CD14-positive monocyte (primary cell): Measurements from ENCODE around the gene PIEZO2. TPM values are rescaled to one million over a fixed set of nuclear protein-coding genes. Genes with fewer than 3 reads are reported as not detected.

Source experiments
- DNase-seq, 3 donors: peaks; one replicate each; pipeline ENCODE4 v3.0.0-alpha.2; 2011 to 2022
- H2AFZ ChIP-seq: 2 replicates; pipeline ENCODE4 v1.6.0; 2012; ENCODE audit warnings: mild to moderate bottlenecking, low read depth, low read length, inconsistent platforms; ENCODE audit not compliant: insufficient read depth, poor library complexity, severe bottlenecking
- H3K27ac ChIP-seq, 2 donors: 1 replicate in 1 of 2; 2 replicates in 1 of 2; pipeline ENCODE4 v1.5.1; 2012 to 2013; ENCODE audit warnings: low read length in 2 of 2, control low read depth in 1 of 2, inconsistent platforms in 1 of 2, low read depth in 1 of 2, mild to moderate bottlenecking in 1 of 2
- H3K27me3 ChIP-seq, 2 donors: one replicate each; pipeline versions ENCODE4 v1.6.0 to v1.6.1; 2011 to 2013; ENCODE audit warnings: low read length in 2 of 2; ENCODE audit not compliant: control insufficient read depth in 2 of 2, insufficient read depth in 2 of 2
- H3K36me3 ChIP-seq, 2 donors: replicated peaks in 1 of 2; 1 replicate in 1 of 2; 2 replicates in 1 of 2; pipeline versions ENCODE4 v1.5.1 to v1.6.1; 2012 to 2013; ENCODE audit warnings: low read length in 2 of 2, control low read depth in 1 of 2, inconsistent platforms in 1 of 2, mild to moderate bottlenecking in 1 of 2; ENCODE audit not compliant: insufficient read depth in 2 of 2, control insufficient read depth in 1 of 2
- H3K4me1 ChIP-seq, 2 donors: 1 replicate in 1 of 2; 2 replicates in 1 of 2; pipeline versions ENCODE4 v1.5.1 to v1.6.1; 2012 to 2013; ENCODE audit warnings: low read length in 2 of 2, control low read depth in 1 of 2, inconsistent platforms in 1 of 2, mild to moderate bottlenecking in 1 of 2, moderate library complexity in 1 of 2; ENCODE audit not compliant: insufficient read depth in 2 of 2, control insufficient read depth in 1 of 2
- H3K4me2 ChIP-seq: replicated peaks from 2 replicates; pipeline ENCODE3; 2012; ENCODE audit warnings: low read length, moderate library complexity, mild to moderate bottlenecking; ENCODE audit not compliant: poor library complexity, severe bottlenecking; ENCODE audit errors: extremely low read depth
- H3K4me3 ChIP-seq, 3 experiments: fragments of 200-600 bp in 1 of 3; sonication (generic) in 1 of 3; replicated peaks in 1 of 3; 1 replicate in 2 of 3; 2 replicates in 1 of 3; pipeline ENCODE4 v1.5.1; 2011 to 2013; ENCODE audit warnings: low read length in 3 of 3, mild to moderate bottlenecking in 3 of 3, control low read depth in 2 of 3, low read depth in 2 of 3, inconsistent platforms in 1 of 3, moderate library complexity in 1 of 3
- H3K79me2 ChIP-seq: 2 replicates; pipeline ENCODE4 v1.6.0; 2012; ENCODE audit warnings: mild to moderate bottlenecking, control low read depth, inconsistent platforms, low read length, moderate library complexity; ENCODE audit not compliant: insufficient read depth
- H3K9ac ChIP-seq: 2 replicates; pipeline ENCODE4 v1.6.0; 2017; ENCODE audit warnings: low read length, mild to moderate bottlenecking; ENCODE audit not compliant: insufficient read depth, poor library complexity, severe bottlenecking
- H3K9me3 ChIP-seq, 2 donors: replicated peaks in 1 of 2; 1 replicate in 1 of 2; 2 replicates in 1 of 2; pipeline versions ENCODE4 v1.5.1 to v1.6.1; 2012 to 2013; ENCODE audit warnings: low read length in 2 of 2, control low read depth in 1 of 2; ENCODE audit not compliant: control insufficient read depth in 1 of 2, insufficient read depth in 1 of 2
- H4K20me1 ChIP-seq: 2 replicates; pipeline ENCODE4 v1.6.0; 2012; ENCODE audit warnings: mild to moderate bottlenecking, low read length, control low read depth, moderate library complexity; ENCODE audit not compliant: insufficient read depth
- H3K27ac Mint-ChIP-seq, 7 donors: one replicate each; pipeline ENCODE4 v1.8.0; 2020; ENCODE audit warnings: mild to moderate bottlenecking in 7 of 7, mixed read lengths in 7 of 7, moderate library complexity in 6 of 7, inconsistent platforms in 2 of 7
- H3K27me3 Mint-ChIP-seq, 3 donors: one replicate each; pipeline ENCODE4 v1.8.0; 2021 to 2022; ENCODE audit warnings: low read depth in 3 of 3, mild to moderate bottlenecking in 3 of 3, mixed read lengths in 3 of 3, moderate library complexity in 3 of 3, inconsistent platforms in 1 of 3
- H3K36me3 Mint-ChIP-seq, 2 donors: one replicate each; pipeline ENCODE4 v1.8.0; 2020; ENCODE audit warnings: mixed read lengths in 2 of 2, inconsistent platforms in 1 of 2, mild to moderate bottlenecking in 1 of 2
- H3K4me1 Mint-ChIP-seq: one replicate; pipeline ENCODE4 v1.8.0; 2020; ENCODE audit warnings: mild to moderate bottlenecking, mixed read lengths
- H3K4me3 Mint-ChIP-seq, 2 donors: one replicate each; pipeline ENCODE4 v1.8.0; 2020; ENCODE audit warnings: mild to moderate bottlenecking in 2 of 2, mixed read lengths in 2 of 2, moderate library complexity in 1 of 2
- H3K9me3 Mint-ChIP-seq, 7 donors: one replicate each; pipeline ENCODE4 v1.8.0; 2020 to 2022; ENCODE audit warnings: mixed read lengths in 7 of 7, mild to moderate bottlenecking in 6 of 7, moderate library complexity in 6 of 7, inconsistent platforms in 2 of 7
- CTCF ChIP-seq: fragments of 200-600 bp; IDR thresholded peaks from one replicate; pipeline ENCODE4 v1.8.0; 2022; ENCODE audit warnings: antibody characterized with exemption, mild to moderate bottlenecking
- WGBS: methylation state at CpG from one replicate; pipeline ENCODE4 v1.1.5; 2013; ENCODE audit warnings: missing lambda C conversion rate; ENCODE audit not compliant: insufficient coverage; 5-methylcytosine and 5-hydroxymethylcytosine counted together
- intact Hi-C, 2 donors: fragments of 100-400 bp; cut with micrococcal nuclease; formaldehyde crosslinking; loops; one replicate each; pipeline versions ENCODE4 v1.15.0 to v1.15.1; 2023
- polyA plus RNA-seq, 3 donors: library from polyadenylated mRNA; depleted of rRNA in 1 of 3; unstranded in 2 of 3; stranded (reverse) in 1 of 3; fragments of 300-500 nt in 2 of 3; fragments of >200 nt in 1 of 3; fragmentation: Illumina TruSeq in 2 of 3; gene quantifications; 1 replicate in 2 of 3; 2 replicates in 1 of 3; pipeline ENCODE4 v1.2.3, GENCODE V29; 2012 to 2021

PIEZO2 gene
- polyA plus RNA-seq, 3 donors = not detected

GRCh38 chr18:10977042-10977441, 172.3 kb downstream of the PIEZO2 start:
- H3K4me3 ChIP-seq = no peak overlapping the region
- no peak overlapping the region for H3K4me2 ChIP-seq
- Mint-ChIP-seq H3K4me3 (no peak overlapping the region), H3K27me3 (no peaks in the 10 kb centered on the region), H3K27ac (no peak overlapping the region), H3K36me3 (no peaks in the 10 kb centered on the region), H3K9me3 (peaks cover 0 to 7% (median 0%) of the 10 kb centered on the region in 7 donors), H3K4me1 (no peaks in the 10 kb centered on the region)
- TF ChIP-seq CTCF = no peak
- no peaks in the 10 kb centered on the region for H3K79me2 ChIP-seq
- H2AFZ ChIP-seq = no peak overlapping the region
- H3K9ac ChIP-seq = no peak overlapping the region
- no peaks in the 10 kb centered on the region for H3K4me1 ChIP-seq
- H3K36me3 ChIP-seq = no peaks in the 10 kb centered on the region
- no peak overlapping the region for H3K27ac ChIP-seq
- no peaks in the 10 kb centered on the region for H4K20me1 ChIP-seq
- intact Hi-C loops = no loop called here
- H3K27me3 ChIP-seq = no peaks in the 10 kb centered on the region
- no peak for DNase-seq
- peaks cover 0 to 3% of the 10 kb centered on the region in 2 donors for H3K9me3 ChIP-seq

DNA sequence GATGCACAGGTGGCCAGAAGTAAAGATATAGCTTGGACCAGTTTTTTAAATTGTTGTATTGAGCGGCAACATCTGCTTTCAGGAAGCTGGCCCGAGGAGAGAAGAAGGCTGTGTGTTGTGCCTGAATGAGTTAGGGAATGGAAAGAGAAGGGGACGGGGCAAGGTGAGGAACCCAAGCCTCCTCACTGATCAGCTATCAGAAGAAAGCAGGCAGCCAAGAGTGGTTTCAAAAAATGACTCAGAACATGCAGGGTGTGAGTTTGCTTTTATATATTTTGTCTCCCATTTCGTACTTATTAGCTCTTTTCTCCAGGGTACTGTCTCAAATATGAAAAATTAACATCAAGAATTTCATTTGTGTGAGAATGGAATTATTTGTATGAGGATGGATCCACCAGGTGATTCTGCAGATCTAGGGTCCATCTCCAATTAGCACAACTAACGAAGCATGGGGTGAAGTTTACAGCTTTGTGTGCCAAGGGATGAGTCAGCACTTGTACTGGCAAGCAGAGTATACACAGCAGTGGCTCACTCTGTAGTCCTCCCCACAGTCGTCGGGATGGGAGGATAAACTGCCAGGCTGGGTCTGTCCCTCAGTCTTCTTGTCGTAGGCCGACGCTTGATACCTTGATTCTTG, 175.7 kb downstream of the PIEZO2 start:
- Histone ChIP-seq H3K9me3 (no peaks in the 10 kb centered on the region), H3K27me3 (no peaks in the 10 kb centered on the region), H3K79me2 (no peaks in the 10 kb centered on the region), H3K9ac (no peak overlapping the region), H3K4me2 (no peak overlapping the region), H3K27ac (no peak overlapping the region), H3K36me3 (no peaks in the 10 kb centered on the region), H3K4me3 (no peak overlapping the region), H4K20me1 (no peaks in the 10 kb centered on the region), H3K4me1 (no peaks in the 10 kb centered on the region), H2AFZ (no peak overlapping the region)
- peaks cover 0 to 1% (median 0%) of the 10 kb centered on the region in 3 donors for H3K27me3 Mint-ChIP-seq
- no peaks in the 10 kb centered on the region for H3K4me1 Mint-ChIP-seq
- TF ChIP-seq CTCF = no peak
- no peak overlapping the region for H3K4me3 Mint-ChIP-seq
- no peak overlapping the region for H3K27ac Mint-ChIP-seq
- intact Hi-C loops = no loop called here
- 76% methylated on average over 6 of the region's 10 CpGs for WGBS
- H3K36me3 Mint-ChIP-seq = no peaks in the 10 kb centered on the region
- H3K9me3 Mint-ChIP-seq = peaks cover 0 to 3% (median 1%) of the 10 kb centered on the region in 7 donors
- no peak for DNase-seq
